ENCODE results near the gene KRTAP10-5.

The KRTAP10-5 gene

GRCh38 chr21:44539046-44539445, 41.4 kb downstream of the KRTAP10-5 start:
- Histone ChIP-seq H2AFZ (ENCODE audit: low read depth, low read length) (no peak overlapping the region), H3K27me3 (ENCODE audit: insufficient read depth, low read length) (peaks cover 5% of the 10 kb centered on the region), H3K36me3 (ENCODE audit: insufficient read depth, low read length) (no peaks in the 10 kb centered on the region), H3K4me3 (ENCODE audit: low read length) (no peak overlapping the region), H3K9me3 (ENCODE audit: low read length) (peaks cover 4% of the 10 kb centered on the region), H3K4me1 (ENCODE audit: insufficient read depth, low read length) (no peaks in the 10 kb centered on the region)

- H3K9me3 ChIP-seq (ENCODE audit: low read length): peaks cover 4% of the 10 kb centered on the region
- H3K27me3 ChIP-seq (ENCODE audit: insufficient read depth, low read length): peaks cover 5% of the 10 kb centered on the region
- no peaks in the 10 kb centered on the region for H3K4me1 ChIP-seq (ENCODE audit: insufficient read depth, low read length)
- H3K4me3 ChIP-seq (ENCODE audit: low read length): no peak overlapping the region
- H3K36me3 ChIP-seq (ENCODE audit: insufficient read depth, low read length): no peaks in the 10 kb centered on the region
- H2AFZ ChIP-seq (ENCODE audit: low read depth, low read length): no peak overlapping the region
Observed at GRCh38 chr21:44537930-44538911, 42.2 kb downstream of the KRTAP10-5 start.

GRCh38 chr21:44535963-44536362, 44.4 kb downstream of the KRTAP10-5 start:
- H3K36me3 ChIP-seq (ENCODE audit: insufficient read depth, low read length): no peaks in the 10 kb centered on the region
- peaks cover 4% of the 10 kb centered on the region for H3K9me3 ChIP-seq (ENCODE audit: low read length)
- H3K4me3 ChIP-seq (ENCODE audit: low read length): no peak overlapping the region
- no peaks in the 10 kb centered on the region for H3K4me1 ChIP-seq (ENCODE audit: insufficient read depth, low read length)
- H2AFZ ChIP-seq (ENCODE audit: low read depth, low read length): no peak overlapping the region
- H3K27me3 ChIP-seq (ENCODE audit: insufficient read depth, low read length): peaks cover 5% of the 10 kb centered on the region

GRCh38 chr21:44534688-44535087, 45.7 kb downstream of the KRTAP10-5 start:
- no peaks in the 10 kb centered on the region for H3K36me3 ChIP-seq (ENCODE audit: insufficient read depth, low read length)
- H3K4me1 ChIP-seq (ENCODE audit: insufficient read depth, low read length): no peaks in the 10 kb centered on the region
- H3K27me3 ChIP-seq (ENCODE audit: insufficient read depth, low read length): peaks cover 10% of the 10 kb centered on the region
- H3K4me3 ChIP-seq (ENCODE audit: low read length): no peak overlapping the region
- H3K9me3 ChIP-seq (ENCODE audit: low read length): peaks cover 4% of the 10 kb centered on the region
- no peak overlapping the region for H2AFZ ChIP-seq (ENCODE audit: low read depth, low read length)

- Histone ChIP-seq H2AFZ (ENCODE audit: low read depth, low read length) (no peak overlapping the region), H3K27me3 (ENCODE audit: insufficient read depth, low read length) (peaks cover 10% of the 10 kb centered on the region), H3K36me3 (ENCODE audit: insufficient read depth, low read length) (no peaks in the 10 kb centered on the region), H3K4me1 (ENCODE audit: insufficient read depth, low read length) (no peaks in the 10 kb centered on the region), H3K4me3 (ENCODE audit: low read length) (no peak overlapping the region), H3K9me3 (ENCODE audit: low read length) (peaks cover 4% of the 10 kb centered on the region)
Observed at GRCh38 chr21:44533891-44534627, 46.3 kb downstream of the KRTAP10-5 start.

- Histone ChIP-seq H3K4me3 (ENCODE audit: low read length) (no peak overlapping the region), H3K9me3 (ENCODE audit: low read length) (peaks cover 4% of the 10 kb centered on the region), H3K4me1 (ENCODE audit: insufficient read depth, low read length) (no peaks in the 10 kb centered on the region), H3K27me3 (ENCODE audit: insufficient read depth, low read length) (peaks cover 10% of the 10 kb centered on the region), H2AFZ (ENCODE audit: low read depth, low read length) (no peak overlapping the region), H3K36me3 (ENCODE audit: insufficient read depth, low read length) (no peaks in the 10 kb centered on the region)
Observed at GRCh38 chr21:44533121-44533890, 47.1 kb downstream of the KRTAP10-5 start.

GRCh38 chr21:44532712-44533111, 47.7 kb downstream of the KRTAP10-5 start:
- Histone ChIP-seq H3K4me1 (ENCODE audit: insufficient read depth, low read length) (no peaks in the 10 kb centered on the region), H3K36me3 (ENCODE audit: insufficient read depth, low read length) (no peaks in the 10 kb centered on the region), H3K4me3 (ENCODE audit: low read length) (no peak overlapping the region), H2AFZ (ENCODE audit: low read depth, low read length) (no peak overlapping the region), H3K9me3 (ENCODE audit: low read length) (peaks cover 3% of the 10 kb centered on the region), H3K27me3 (ENCODE audit: insufficient read depth, low read length) (peaks cover 10% of the 10 kb centered on the region)

GRCh38 chr21:44531606-44532564, 48.5 kb downstream of the KRTAP10-5 start:
- no peak overlapping the region for H2AFZ ChIP-seq (ENCODE audit: low read depth, low read length)
- H3K27me3 ChIP-seq (ENCODE audit: insufficient read depth, low read length): peaks cover 8% of the 10 kb centered on the region
- no peaks in the 10 kb centered on the region for H3K4me1 ChIP-seq (ENCODE audit: insufficient read depth, low read length)
- no peaks in the 10 kb centered on the region for H3K9me3 ChIP-seq (ENCODE audit: low read length)
- no peak overlapping the region for H3K4me3 ChIP-seq (ENCODE audit: low read length)
- no peaks in the 10 kb centered on the region for H3K36me3 ChIP-seq (ENCODE audit: insufficient read depth, low read length)

- H3K36me3 ChIP-seq (ENCODE audit: insufficient read depth, low read length): no peaks in the 10 kb centered on the region
- no peaks in the 10 kb centered on the region for H3K9me3 ChIP-seq (ENCODE audit: low read length)
- peaks cover 8% of the 10 kb centered on the region for H3K27me3 ChIP-seq (ENCODE audit: insufficient read depth, low read length)
- H3K4me1 ChIP-seq (ENCODE audit: insufficient read depth, low read length): no peaks in the 10 kb centered on the region
- H2AFZ ChIP-seq (ENCODE audit: low read depth, low read length): no peak overlapping the region
- no peak overlapping the region for H3K4me3 ChIP-seq (ENCODE audit: low read length)
Observed at GRCh38 chr21:44530903-44531605, 49.4 kb downstream of the KRTAP10-5 start.

GRCh38 chr21:44530221-44530902, 50.0 kb downstream of the KRTAP10-5 start:
- no peak overlapping the region for H3K4me3 ChIP-seq (ENCODE audit: low read length)
- H3K4me1 ChIP-seq (ENCODE audit: insufficient read depth, low read length): no peaks in the 10 kb centered on the region
- no peaks in the 10 kb centered on the region for H3K9me3 ChIP-seq (ENCODE audit: low read length)
- peaks cover 5% of the 10 kb centered on the region for H3K27me3 ChIP-seq (ENCODE audit: insufficient read depth, low read length)
- H2AFZ ChIP-seq (ENCODE audit: low read depth, low read length): no peak overlapping the region
- no peaks in the 10 kb centered on the region for H3K36me3 ChIP-seq (ENCODE audit: insufficient read depth, low read length)

- H3K4me3 ChIP-seq (ENCODE audit: low read length): no peak overlapping the region
- no peaks in the 10 kb centered on the region for H3K4me1 ChIP-seq (ENCODE audit: insufficient read depth, low read length)
- H3K27me3 ChIP-seq (ENCODE audit: insufficient read depth, low read length): peaks cover 5% of the 10 kb centered on the region
- H3K36me3 ChIP-seq (ENCODE audit: insufficient read depth, low read length): no peaks in the 10 kb centered on the region
- H2AFZ ChIP-seq (ENCODE audit: low read depth, low read length): no peak overlapping the region
- H3K9me3 ChIP-seq (ENCODE audit: low read length): no peaks in the 10 kb centered on the region
Observed at GRCh38 chr21:44529503-44530125, 50.8 kb downstream of the KRTAP10-5 start.

Measured in neuron (in vitro differentiated cells).